HG02571 (cell line): ENCODE measurements around the gene KCNG2.
"Not testable (repeated sequence)": the region's sequence is repeated elsewhere in the genome, so short reads cannot be mapped to it uniquely, and the experiment has no call there.

Source experiments
- ATAC-seq: cut with Tn5 transposase; IDR thresholded peaks from one replicate; pipeline ENCODE4 v1.9.1; 2021; ENCODE audit warnings: mild to moderate bottlenecking, moderate library complexity; ENCODE audit not compliant: unreplicated experiment

KCNG2 gene

GRCh38 chr18:79851489-79851888 is 53.8 kb downstream of the KCNG2 start:
- ATAC-seq = no peak

- no peak for ATAC-seq
Measured at GRCh38 chr18:79851950-79852349, 54.2 kb downstream of the KCNG2 start.

GRCh38 chr18:79852561-79853302 is 55.0 kb downstream of the KCNG2 start:
- ATAC-seq = no peak

- no peak for ATAC-seq
Measured at GRCh38 chr18:79853303-79853992, 55.7 kb downstream of the KCNG2 start.

- ATAC-seq = no peak
Measured at GRCh38 chr18:79853993-79854364, 56.2 kb downstream of the KCNG2 start.

GRCh38 chr18:79855147-79855933 is 57.6 kb downstream of the KCNG2 start:
- no peak for ATAC-seq

- ATAC-seq = no peak
Measured at GRCh38 chr18:79856119-79857007, 58.6 kb downstream of the KCNG2 start.

- ATAC-seq = no peak
Measured at GRCh38 chr18:79857082-79857671, 59.4 kb downstream of the KCNG2 start.

- no peak for ATAC-seq
Measured at GRCh38 chr18:79859314-79859713, 61.6 kb downstream of the KCNG2 start.

GRCh38 chr18:79861687-79862086 is 63.9 kb downstream of the KCNG2 start:
- no peak for ATAC-seq

- no peak for ATAC-seq
Measured at GRCh38 chr18:79862562-79862961, 64.8 kb downstream of the KCNG2 start.

- no peak for ATAC-seq
Measured at GRCh38 chr18:79863161-79864005, 65.6 kb downstream of the KCNG2 start.

- ATAC-seq = no peak
Measured at GRCh38 chr18:79864006-79864725, 66.4 kb downstream of the KCNG2 start.

GRCh38 chr18:79864955-79865354 is 67.2 kb downstream of the KCNG2 start:
- not testable (repeated sequence) for ATAC-seq

- not testable (repeated sequence) for ATAC-seq
Measured at GRCh38 chr18:79865951-79866350, 68.2 kb downstream of the KCNG2 start.

GRCh38 chr18:79866889-79867574 is 69.3 kb downstream of the KCNG2 start:
- ATAC-seq = no peak

GRCh38 chr18:79867666-79868065 is 69.9 kb downstream of the KCNG2 start:
- ATAC-seq = no peak

GRCh38 chr18:79868168-79868784 is 70.5 kb downstream of the KCNG2 start:
- no peak for ATAC-seq
